Panc1 (cell line): ENCODE data around the gene SV2B.

Experiments used
- POLR2AphosphoS5 ChIP-seq: IDR thresholded peaks from 2 replicates; pipeline ENCODE4 v1.6.1; 2012; ENCODE audit warnings: mild to moderate bottlenecking, low read depth, low read length, moderate library complexity
- SIN3A ChIP-seq: IDR thresholded peaks from 2 replicates; pipeline ENCODE4 v1.6.1; 2012; ENCODE audit warnings: low read depth, mild to moderate bottlenecking, low read length, moderate library complexity, borderline replicate concordance; ENCODE audit not compliant: insufficient read depth
- TCF7L2 ChIP-seq: IDR thresholded peaks from 2 replicates; pipeline ENCODE4 v1.6.1; 2011; ENCODE audit warnings: mild to moderate bottlenecking, low read depth, low read length, inconsistent platforms
- TF ChIP-seq, protein P1 (sequence below): fragments of 450-650 bp; IDR thresholded peaks from 2 replicates; pipeline ENCODE4 v1.5.1; 2017; ENCODE audit warnings: mild to moderate bottlenecking
- TF ChIP-seq, protein P2 (sequence below), 2 experiments: IDR thresholded peaks; 2 replicates each; pipeline ENCODE4 v1.6.1; 2011 to 2012; ENCODE audit warnings: low read depth in 2 of 2, control low read depth in 1 of 2, low read length in 1 of 2, mild to moderate bottlenecking in 1 of 2, moderate library complexity in 1 of 2; ENCODE audit not compliant: insufficient read depth in 1 of 2

DNA sequence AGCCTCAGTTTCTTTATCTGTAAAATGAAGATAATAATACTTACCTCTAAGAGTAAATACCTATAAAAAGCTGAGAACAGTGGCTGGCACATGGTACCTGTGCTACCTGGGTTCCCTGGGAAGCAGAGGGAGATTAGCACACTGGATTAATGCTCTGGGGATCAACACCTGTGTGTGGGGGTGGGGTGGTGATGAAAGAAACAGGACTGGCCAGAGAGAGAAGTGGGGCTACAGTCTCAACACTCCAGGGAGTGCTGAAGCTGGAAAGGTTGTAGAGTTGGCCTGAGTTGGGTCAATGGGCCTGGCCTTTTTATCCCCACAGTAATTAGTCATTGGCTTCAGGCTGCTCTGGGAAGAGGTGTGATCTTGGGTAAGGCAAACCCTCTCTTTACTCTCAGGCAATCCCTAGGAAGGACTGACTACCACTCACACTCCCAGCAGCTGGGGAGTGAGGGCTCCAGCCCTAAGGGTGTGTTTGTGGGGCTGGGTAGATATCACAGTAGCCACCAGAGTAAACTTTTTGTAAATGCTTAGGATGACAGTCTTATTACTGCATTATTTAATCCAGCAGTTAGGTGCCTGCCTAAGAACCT lies 102.5 kb downstream of the SV2B start:
- TF ChIP-seq, protein P1, sequence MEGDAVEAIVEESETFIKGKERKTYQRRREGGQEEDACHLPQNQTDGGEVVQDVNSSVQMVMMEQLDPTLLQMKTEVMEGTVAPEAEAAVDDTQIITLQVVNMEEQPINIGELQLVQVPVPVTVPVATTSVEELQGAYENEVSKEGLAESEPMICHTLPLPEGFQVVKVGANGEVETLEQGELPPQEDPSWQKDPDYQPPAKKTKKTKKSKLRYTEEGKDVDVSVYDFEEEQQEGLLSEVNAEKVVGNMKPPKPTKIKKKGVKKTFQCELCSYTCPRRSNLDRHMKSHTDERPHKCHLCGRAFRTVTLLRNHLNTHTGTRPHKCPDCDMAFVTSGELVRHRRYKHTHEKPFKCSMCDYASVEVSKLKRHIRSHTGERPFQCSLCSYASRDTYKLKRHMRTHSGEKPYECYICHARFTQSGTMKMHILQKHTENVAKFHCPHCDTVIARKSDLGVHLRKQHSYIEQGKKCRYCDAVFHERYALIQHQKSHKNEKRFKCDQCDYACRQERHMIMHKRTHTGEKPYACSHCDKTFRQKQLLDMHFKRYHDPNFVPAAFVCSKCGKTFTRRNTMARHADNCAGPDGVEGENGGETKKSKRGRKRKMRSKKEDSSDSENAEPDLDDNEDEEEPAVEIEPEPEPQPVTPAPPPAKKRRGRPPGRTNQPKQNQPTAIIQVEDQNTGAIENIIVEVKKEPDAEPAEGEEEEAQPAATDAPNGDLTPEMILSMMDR = no peak
- TF ChIP-seq, protein P2, sequence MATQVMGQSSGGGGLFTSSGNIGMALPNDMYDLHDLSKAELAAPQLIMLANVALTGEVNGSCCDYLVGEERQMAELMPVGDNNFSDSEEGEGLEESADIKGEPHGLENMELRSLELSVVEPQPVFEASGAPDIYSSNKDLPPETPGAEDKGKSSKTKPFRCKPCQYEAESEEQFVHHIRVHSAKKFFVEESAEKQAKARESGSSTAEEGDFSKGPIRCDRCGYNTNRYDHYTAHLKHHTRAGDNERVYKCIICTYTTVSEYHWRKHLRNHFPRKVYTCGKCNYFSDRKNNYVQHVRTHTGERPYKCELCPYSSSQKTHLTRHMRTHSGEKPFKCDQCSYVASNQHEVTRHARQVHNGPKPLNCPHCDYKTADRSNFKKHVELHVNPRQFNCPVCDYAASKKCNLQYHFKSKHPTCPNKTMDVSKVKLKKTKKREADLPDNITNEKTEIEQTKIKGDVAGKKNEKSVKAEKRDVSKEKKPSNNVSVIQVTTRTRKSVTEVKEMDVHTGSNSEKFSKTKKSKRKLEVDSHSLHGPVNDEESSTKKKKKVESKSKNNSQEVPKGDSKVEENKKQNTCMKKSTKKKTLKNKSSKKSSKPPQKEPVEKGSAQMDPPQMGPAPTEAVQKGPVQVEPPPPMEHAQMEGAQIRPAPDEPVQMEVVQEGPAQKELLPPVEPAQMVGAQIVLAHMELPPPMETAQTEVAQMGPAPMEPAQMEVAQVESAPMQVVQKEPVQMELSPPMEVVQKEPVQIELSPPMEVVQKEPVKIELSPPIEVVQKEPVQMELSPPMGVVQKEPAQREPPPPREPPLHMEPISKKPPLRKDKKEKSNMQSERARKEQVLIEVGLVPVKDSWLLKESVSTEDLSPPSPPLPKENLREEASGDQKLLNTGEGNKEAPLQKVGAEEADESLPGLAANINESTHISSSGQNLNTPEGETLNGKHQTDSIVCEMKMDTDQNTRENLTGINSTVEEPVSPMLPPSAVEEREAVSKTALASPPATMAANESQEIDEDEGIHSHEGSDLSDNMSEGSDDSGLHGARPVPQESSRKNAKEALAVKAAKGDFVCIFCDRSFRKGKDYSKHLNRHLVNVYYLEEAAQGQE (IDR thresholded peaks at IDR 0.05; ENCODE audit: insufficient read depth in 1 of 2, low read depth in 2 of 2, low read length in 1 of 2) = no peak
- TF ChIP-seq SIN3A (no peak), POLR2AphosphoS5 (no peak), TCF7L2 (no peak)
